Mesothelial cell of epicardium (in vitro differentiated cells): ENCODE data around the gene PRKD1. TPM values are rescaled to one million over a fixed set of nuclear protein-coding genes. Genes with fewer than 3 reads are reported as not detected.

ENCODE experiments used
- DNase-seq, 2 experiments: peaks; one replicate each; pipeline ENCODE4 v3.0.0; 2021; ENCODE audit warnings: low spot score in 2 of 2; ENCODE audit not compliant: unreplicated experiment in 2 of 2
- H3K27ac Mint-ChIP-seq: 2 replicates; pipeline ENCODE4 v1.8.0; 2021; ENCODE audit warnings: mixed read lengths
- H3K27me3 Mint-ChIP-seq: 2 replicates; pipeline ENCODE4 v1.8.0; 2021; ENCODE audit warnings: low read depth, mixed read lengths
- H3K36me3 Mint-ChIP-seq: 2 replicates; pipeline ENCODE4 v1.8.0; 2021; ENCODE audit warnings: mixed read lengths
- H3K4me1 Mint-ChIP-seq: 2 replicates; pipeline ENCODE4 v1.8.0; 2021; ENCODE audit warnings: mixed read lengths
- H3K4me3 Mint-ChIP-seq: 2 replicates; pipeline ENCODE4 v1.8.0; 2021; ENCODE audit warnings: mild to moderate bottlenecking, moderate library complexity, mixed read lengths
- H3K9me3 Mint-ChIP-seq: 2 replicates; pipeline ENCODE4 v1.8.0; 2021; ENCODE audit warnings: mixed read lengths
- CTCF ChIP-seq: fragments of 200-600 bp; sonication (generic); IDR thresholded peaks from one replicate; pipeline ENCODE4 v1.5.0; 2021; ENCODE audit warnings: antibody characterized with exemption; ENCODE audit not compliant: unreplicated experiment
- total RNA-seq: library from RNA; stranded (reverse); gene quantifications from 3 replicates; pipeline ENCODE4 v1.2.1, GENCODE V29; 2021

PRKD1 gene
- total RNA-seq, 1 donor from 2014 or later = 27.3 TPM

GRCh38 chr14:29627137-29627536, 300.5 kb downstream of the PRKD1 start:
- no peak overlapping the region for H3K27ac Mint-ChIP-seq
- no peak for TF ChIP-seq CTCF
- no peak overlapping the region for H3K4me3 Mint-ChIP-seq
- no peaks in the 10 kb centered on the region for H3K9me3 Mint-ChIP-seq
- no peaks in the 10 kb centered on the region for H3K27me3 Mint-ChIP-seq
- peaks cover 4% of the 10 kb centered on the region for H3K4me1 Mint-ChIP-seq
- H3K36me3 Mint-ChIP-seq = peaks cover 6% of the 10 kb centered on the region
- no peak for DNase-seq

GRCh38 chr14:29618323-29619067, 309.2 kb downstream of the PRKD1 start:
- Mint-ChIP-seq H3K27me3 (no peaks in the 10 kb centered on the region), H3K27ac (no peak overlapping the region), H3K4me3 (no peak overlapping the region), H3K9me3 (peaks cover 14% of the 10 kb centered on the region), H3K4me1 (no peaks in the 10 kb centered on the region), H3K36me3 (peaks cover 26% of the 10 kb centered on the region)
- no peak for DNase-seq
- TF ChIP-seq CTCF = no peak

- H3K27ac Mint-ChIP-seq = no peak overlapping the region
- no peak for DNase-seq
- peaks cover 20% of the 10 kb centered on the region for H3K36me3 Mint-ChIP-seq
- no peak for TF ChIP-seq CTCF
- peaks cover 14% of the 10 kb centered on the region for H3K9me3 Mint-ChIP-seq
- no peaks in the 10 kb centered on the region for H3K27me3 Mint-ChIP-seq
- no peak overlapping the region for H3K4me3 Mint-ChIP-seq
- H3K4me1 Mint-ChIP-seq = no peaks in the 10 kb centered on the region
These were observed 310.7 kb downstream of the PRKD1 start for GRCh38 chr14:29616922-29617321.

- H3K9me3 Mint-ChIP-seq = peaks cover 7% of the 10 kb centered on the region
- H3K27ac Mint-ChIP-seq = no peak overlapping the region
- H3K36me3 Mint-ChIP-seq = peaks cover 15% of the 10 kb centered on the region
- H3K4me1 Mint-ChIP-seq = no peaks in the 10 kb centered on the region
- DNase-seq = no peak
- H3K27me3 Mint-ChIP-seq = no peaks in the 10 kb centered on the region
- TF ChIP-seq CTCF = no peak
- H3K4me3 Mint-ChIP-seq = no peak overlapping the region
These were observed 318.8 kb downstream of the PRKD1 start for GRCh38 chr14:29608861-29609260.

GRCh38 chr14:29607169-29607568, 320.5 kb downstream of the PRKD1 start:
- no peak for DNase-seq
- Mint-ChIP-seq H3K9me3 (peaks cover 7% of the 10 kb centered on the region), H3K27ac (no peak overlapping the region), H3K36me3 (peaks cover 15% of the 10 kb centered on the region), H3K4me1 (no peaks in the 10 kb centered on the region), H3K4me3 (no peak overlapping the region), H3K27me3 (no peaks in the 10 kb centered on the region)
- TF ChIP-seq CTCF = no peak
